ENCODE results near the gene SYT9. TPM values are rescaled to one million over a fixed set of nuclear protein-coding genes. Genes with fewer than 3 reads are reported as not detected.

The SYT9 gene
- total RNA-seq, 1 donor from 2014 or later: 0.18 TPM

DNA sequence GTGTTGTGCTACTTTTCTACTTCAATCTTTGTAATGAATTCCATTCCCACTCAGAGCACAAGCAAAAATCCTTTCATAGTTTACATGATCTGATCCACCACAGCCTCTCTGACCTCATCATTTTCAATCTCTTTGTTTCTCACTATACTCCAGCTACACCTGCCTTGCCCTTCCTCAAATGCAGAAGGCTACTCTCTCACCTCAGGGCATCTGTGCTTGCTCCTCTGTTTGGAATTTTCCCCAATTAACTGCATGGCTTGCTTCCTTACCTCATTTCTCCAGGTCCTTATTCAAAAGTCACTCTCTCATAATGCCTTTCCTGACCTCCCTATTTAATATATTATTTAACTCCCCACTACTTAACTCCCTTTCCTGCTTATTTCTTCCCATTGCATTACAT, 133.0 kb downstream of the SYT9 start:
- no peak for ATAC-seq
- no peak for DNase-seq
- no peak for TF ChIP-seq CTCF (IDR thresholded peaks at IDR 0.05)
- H3K27me3 ChIP-seq (ENCODE audit: low read depth): no peaks in the 10 kb centered on the region
- H3K4me1 ChIP-seq: no peaks in the 10 kb centered on the region
- no peak overlapping the region for H3K27ac ChIP-seq
- intact Hi-C loops (cut with DNase I): no loop called here
- H3K4me3 ChIP-seq: no peak overlapping the region
- H3K36me3 ChIP-seq: no peaks in the 10 kb centered on the region
- no peaks in the 10 kb centered on the region for H3K9me3 ChIP-seq

- Histone ChIP-seq H3K4me1 (no peaks in the 10 kb centered on the region), H3K27me3 (ENCODE audit: low read depth) (no peaks in the 10 kb centered on the region), H3K4me3 (no peak overlapping the region), H3K9me3 (no peaks in the 10 kb centered on the region), H3K27ac (no peak overlapping the region), H3K36me3 (no peaks in the 10 kb centered on the region)
- no peak for TF ChIP-seq CTCF (IDR thresholded peaks at IDR 0.05)
- ATAC-seq (no peak), DNase-seq (no peak)
- intact Hi-C loops (cut with DNase I): no loop called here
Observed at GRCh38 chr11:7385532-7385931, 133.8 kb downstream of the SYT9 start.

GRCh38 chr11:7413961-7414915, 162.5 kb downstream of the SYT9 start:
- intact Hi-C loops (cut with DNase I): no loop called here
- peaks cover 12% of the 10 kb centered on the region for H3K27me3 ChIP-seq (ENCODE audit: low read depth)

GRCh38 chr11:7414973-7415817, 163.5 kb downstream of the SYT9 start:
- Histone ChIP-seq H3K27me3 (ENCODE audit: low read depth) (peaks cover 12% of the 10 kb centered on the region), H3K9me3 (no peaks in the 10 kb centered on the region), H3K4me3 (no peak overlapping the region), H3K36me3 (no peaks in the 10 kb centered on the region), H3K27ac (no peak overlapping the region), H3K4me1 (no peaks in the 10 kb centered on the region)
- ATAC-seq (peak; percentile 12 to 24), DNase-seq (no peak)
- intact Hi-C loops (cut with DNase I): no loop called here
- no peak for TF ChIP-seq CTCF (IDR thresholded peaks at IDR 0.05)

More at GRCh38 chr11:7413961-7414915, 162.5 kb downstream of the SYT9 start:
- Histone ChIP-seq H3K36me3 (no peaks in the 10 kb centered on the region), H3K4me3 (no peak overlapping the region), H3K9me3 (no peaks in the 10 kb centered on the region), H3K4me1 (no peaks in the 10 kb centered on the region), H3K27ac (no peak overlapping the region)
- no peak for TF ChIP-seq CTCF (IDR thresholded peaks at IDR 0.05)
- ATAC-seq: no peak
- no peak for DNase-seq

GRCh38 chr11:7416080-7416479, 164.4 kb downstream of the SYT9 start:
- peaks cover 8% of the 10 kb centered on the region for H3K27me3 ChIP-seq (ENCODE audit: low read depth)
- no peaks in the 10 kb centered on the region for H3K36me3 ChIP-seq
- DNase-seq (no peak), ATAC-seq (no peak)
- intact Hi-C loops (cut with DNase I): no loop called here
- H3K9me3 ChIP-seq: no peaks in the 10 kb centered on the region
- no peaks in the 10 kb centered on the region for H3K4me1 ChIP-seq
- TF ChIP-seq CTCF (IDR thresholded peaks at IDR 0.05): no peak
- H3K27ac ChIP-seq: no peak overlapping the region
- H3K4me3 ChIP-seq: no peak overlapping the region

All from lower lobe of right lung (tissue), 2 donors.